K562 (cell line): ENCODE measurements around the gene CRACR2B. TPM values are rescaled to one million over a fixed set of nuclear protein-coding genes. Genes with fewer than 3 reads are reported as not detected.

Source experiments
- ARID2 ChIP-seq: fragments of 450-650 bp; IDR thresholded peaks from 2 replicates; pipeline ENCODE4 v1.6.1; 2017; ENCODE audit warnings: antibody characterized with exemption, mild to moderate bottlenecking
- HMBOX1 ChIP-seq: sonication (generic); IDR thresholded peaks from 2 replicates; pipeline ENCODE4 v1.6.1; 2016
- HMGN3 ChIP-seq: IDR thresholded peaks from 2 replicates; pipeline ENCODE4 v1.6.1; 2011; ENCODE audit warnings: borderline replicate concordance, low read depth, mild to moderate bottlenecking, mixed read lengths, low read length; ENCODE audit not compliant: insufficient read length; ENCODE audit errors: extremely low read depth
- HSF4 ChIP-seq: fragments of 250-450 bp; sonication (Bioruptor Pico); IDR thresholded peaks from 2 replicates; pipeline ENCODE4 v2.1.2; 2022; ENCODE audit warnings: mild to moderate bottlenecking, moderate library complexity, borderline replicate concordance
- LCOR ChIP-seq: sonication (generic); formaldehyde crosslinking; IDR thresholded peaks from 2 replicates; pipeline ENCODE4 v1.8.0; 2022; ENCODE audit warnings: mild to moderate bottlenecking, missing genetic modification reagents
- MTA3 ChIP-seq: fragments of 450-650 bp; formaldehyde crosslinking; IDR thresholded peaks from 2 replicates; pipeline ENCODE4 v1.6.1; 2017; ENCODE audit warnings: mild to moderate bottlenecking, borderline replicate concordance
- NCOA2 ChIP-seq, 2 experiments: fragments of 450-650 bp; IDR thresholded peaks; 2 replicates each; pipeline ENCODE4 v1.6.1; 2018; ENCODE audit warnings: mild to moderate bottlenecking in 2 of 2, moderate library complexity in 1 of 2; ENCODE audit not compliant: partially characterized antibody in 2 of 2
- NR2C2 ChIP-seq, 2 experiments: fragments of 200-800 bp in 1 of 2; sonication (Bioruptor generic) in 1 of 2; sonication (generic) in 1 of 2; formaldehyde crosslinking in 1 of 2; IDR thresholded peaks; 2 replicates each; pipeline versions ENCODE4 v1.6.1 to v1.8.0; 2016 to 2022; ENCODE audit warnings: mild to moderate bottlenecking in 1 of 2, missing compliant biosample characterization in 1 of 2, missing genetic modification characterization in 1 of 2, missing genetic modification reagents in 1 of 2
- RBM15 ChIP-seq: fragments of 200-400 bp; formaldehyde crosslinking; IDR thresholded peaks from 2 replicates; pipeline ENCODE4 v1.6.1; 2018; ENCODE audit warnings: mild to moderate bottlenecking, low read length, moderate library complexity; ENCODE audit not compliant: insufficient read depth
- RFX5 ChIP-seq: IDR thresholded peaks from 2 replicates; pipeline ENCODE4 v1.6.1; 2011; ENCODE audit warnings: low read depth, mild to moderate bottlenecking, improper control_type of control experiment, low read length
- SLC30A9 ChIP-seq: fragments of 250-450 bp; sonication (Bioruptor Pico); IDR thresholded peaks from 2 replicates; pipeline ENCODE4 v1.8.0; 2022; ENCODE audit warnings: mild to moderate bottlenecking, moderate library complexity
- UBTF ChIP-seq, 2 experiments: IDR thresholded peaks; 2 replicates each; pipeline ENCODE4 v1.6.1; 2012; ENCODE audit warnings: improper control_type of control experiment in 2 of 2, low read depth in 2 of 2, low read length in 2 of 2, borderline replicate concordance in 1 of 2
- ZNF324 ChIP-seq: fragments of 250-450 bp; sonication (Bioruptor Pico); IDR thresholded peaks from 2 replicates; pipeline ENCODE4 v1.4.0; 2020; ENCODE audit warnings: mild to moderate bottlenecking
- ZNF398 ChIP-seq: fragments of 250-450 bp; sonication (Bioruptor Pico); IDR thresholded peaks from 2 replicates; pipeline ENCODE4 v1.8.0; 2021; ENCODE audit warnings: moderate library complexity, mild to moderate bottlenecking, inconsistent platforms
- polyA plus RNA-seq, 8 experiments: library from polyadenylated mRNA; depleted of rRNA in 4 of 8; stranded (reverse) in 5 of 8; unstranded in 3 of 8; fragments of >200 nt; fragmentation: Nextera tagmentation in 2 of 8; fragmentation: Illumina TruSeq in 1 of 8; extraction: Ambion mirVana in 2 of 8; extraction: Trizol in 1 of 8; gene quantifications; 2 replicates each; pipeline versions ENCODE4 v1.2.1 to v1.2.3, GENCODE V29; 2011 to 2014; ENCODE audit warnings: inconsistent platforms in 1 of 8, missing spikeins in 1 of 8
- total RNA-seq, 7 experiments: library from RNA; depleted of rRNA in 6 of 7; stranded (reverse); fragments of >200 nt in 6 of 7; fragmentation: Illumina TruSeq in 2 of 7; extraction: Trizol in 2 of 7; gene quantifications; 2 replicates each; pipeline versions ENCODE4 v1.2.1 to v1.2.3, GENCODE V29; 2011 to 2021; ENCODE audit warnings: low replicate concordance in 1 of 7
- TF ChIP-seq, protein P1 (sequence below): sonication (generic); formaldehyde crosslinking; IDR thresholded peaks from 2 replicates; pipeline ENCODE4 v1.8.1; 2023; ENCODE audit warnings: mild to moderate bottlenecking, missing genetic modification reagents
- TF ChIP-seq, protein P2 (sequence below): fragments of 450-650 bp; IDR thresholded peaks from 2 replicates; pipeline ENCODE4 v1.6.1; 2018; ENCODE audit warnings: mild to moderate bottlenecking, low read depth; ENCODE audit not compliant: partially characterized antibody

Gene CRACR2B
- total and polyA plus RNA-seq, 9 of the 15 experiments (the other 6 are each of a cell fraction or from before 2014, with no cell fraction given): 0.10 to 51.0 (median 6.0) TPM

DNA sequence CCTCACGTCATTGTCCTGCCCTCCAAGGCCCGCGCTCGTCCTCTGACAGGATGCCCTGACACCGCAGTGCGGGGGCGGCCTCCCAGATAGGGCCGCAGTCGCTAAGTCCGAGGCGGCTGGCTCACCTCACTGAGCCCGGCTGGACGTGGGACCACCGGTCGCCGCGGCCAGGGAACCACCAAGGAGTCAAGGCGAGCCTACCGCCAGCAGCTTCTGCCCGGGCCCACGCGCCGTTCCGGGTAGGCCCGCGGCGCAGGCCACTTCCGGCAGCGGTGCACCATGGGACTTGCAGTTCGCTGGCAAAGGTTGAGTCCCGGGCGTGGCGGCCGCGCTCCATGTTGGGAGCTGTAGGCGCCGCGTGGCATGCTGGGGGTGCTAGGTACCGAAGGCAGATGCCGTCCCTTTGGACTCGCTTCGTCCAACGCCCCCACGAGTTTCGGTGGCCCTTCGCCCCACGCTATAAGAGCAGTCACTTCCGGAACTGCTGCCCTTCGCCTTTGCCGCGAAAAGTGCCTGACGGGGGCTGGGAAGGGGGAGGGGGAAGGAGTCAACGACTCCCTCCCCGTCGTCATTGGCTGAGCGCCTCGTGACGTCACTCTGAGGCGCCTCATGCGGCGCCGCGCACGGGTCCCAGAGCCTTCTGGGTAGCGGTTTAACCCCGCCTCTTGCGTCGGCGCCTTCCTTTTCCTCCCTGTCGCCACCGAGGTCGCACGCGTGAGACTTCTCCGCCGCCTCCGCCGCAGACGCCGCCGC lies 18.3 kb upstream of the CRACR2B start, which contains the start of gene RPLP2 (continued):
- TF ChIP-seq, protein P1, sequence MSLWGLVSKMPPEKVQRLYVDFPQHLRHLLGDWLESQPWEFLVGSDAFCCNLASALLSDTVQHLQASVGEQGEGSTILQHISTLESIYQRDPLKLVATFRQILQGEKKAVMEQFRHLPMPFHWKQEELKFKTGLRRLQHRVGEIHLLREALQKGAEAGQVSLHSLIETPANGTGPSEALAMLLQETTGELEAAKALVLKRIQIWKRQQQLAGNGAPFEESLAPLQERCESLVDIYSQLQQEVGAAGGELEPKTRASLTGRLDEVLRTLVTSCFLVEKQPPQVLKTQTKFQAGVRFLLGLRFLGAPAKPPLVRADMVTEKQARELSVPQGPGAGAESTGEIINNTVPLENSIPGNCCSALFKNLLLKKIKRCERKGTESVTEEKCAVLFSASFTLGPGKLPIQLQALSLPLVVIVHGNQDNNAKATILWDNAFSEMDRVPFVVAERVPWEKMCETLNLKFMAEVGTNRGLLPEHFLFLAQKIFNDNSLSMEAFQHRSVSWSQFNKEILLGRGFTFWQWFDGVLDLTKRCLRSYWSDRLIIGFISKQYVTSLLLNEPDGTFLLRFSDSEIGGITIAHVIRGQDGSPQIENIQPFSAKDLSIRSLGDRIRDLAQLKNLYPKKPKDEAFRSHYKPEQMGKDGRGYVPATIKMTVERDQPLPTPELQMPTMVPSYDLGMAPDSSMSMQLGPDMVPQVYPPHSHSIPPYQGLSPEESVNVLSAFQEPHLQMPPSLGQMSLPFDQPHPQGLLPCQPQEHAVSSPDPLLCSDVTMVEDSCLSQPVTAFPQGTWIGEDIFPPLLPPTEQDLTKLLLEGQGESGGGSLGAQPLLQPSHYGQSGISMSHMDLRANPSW: peak; percentile 12; the same call in 1 of the 2 replicates
- TF ChIP-seq HMGN3 (peak; percentile 66), ZNF398 (CRISPR knock-in tag) (no peak), LCOR (CRISPR knock-in tag) (peak; percentile 73), ZNF324 (no peak), NCOA2 (IDR thresholded peaks at IDR 0.05; ENCODE audit: partially characterized antibody in 2 of 2) (no peak), RFX5 (peak; percentile 72; the same call in 1 of the 2 replicates), HMBOX1 (no peak), ARID2 (no peak), NR2C2 (CRISPR knock-in tag; IDR thresholded peaks at IDR 0.05) (peak; percentile 88; the same call in 1 of the 2 replicates), NR2C2 (tag; IDR thresholded peaks at IDR 0.05) (peak; percentile 97), MTA3 (peak; percentile 93; the same call in 1 of the 2 replicates), UBTF (IDR thresholded peaks at IDR 0.05; ENCODE audit: borderline replicate concordance in 1 of 2, low read depth in 2 of 2, low read length in 2 of 2) (no peak), HSF4 (no peak), RBM15 (no peak), SLC30A9 (no peak)
- TF ChIP-seq, protein P2, sequence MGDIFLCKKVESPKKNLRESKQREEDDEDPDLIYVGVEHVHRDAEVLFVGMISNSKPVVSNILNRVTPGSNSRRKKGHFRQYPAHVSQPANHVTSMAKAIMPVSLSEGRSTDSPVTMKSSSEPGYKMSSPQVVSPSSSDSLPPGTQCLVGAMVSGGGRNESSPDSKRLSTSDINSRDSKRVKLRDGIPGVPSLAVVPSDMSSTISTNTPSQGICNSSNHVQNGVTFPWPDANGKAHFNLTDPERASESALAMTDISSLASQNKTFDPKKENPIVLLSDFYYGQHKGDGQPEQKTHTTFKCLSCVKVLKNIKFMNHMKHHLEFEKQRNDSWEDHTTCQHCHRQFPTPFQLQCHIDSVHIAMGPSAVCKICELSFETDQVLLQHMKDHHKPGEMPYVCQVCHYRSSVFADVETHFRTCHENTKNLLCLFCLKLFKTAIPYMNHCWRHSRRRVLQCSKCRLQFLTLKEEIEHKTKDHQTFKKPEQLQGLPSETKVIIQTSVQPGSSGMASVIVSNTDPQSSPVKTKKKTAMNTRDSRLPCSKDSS: no peak
